ENCODE results near the gene UNC119.
A peak's percentile ranks its signal among the peaks of the same experiment; 100 is the strongest.

Gene UNC119

GRCh38 chr17:28519236-28519635 is 33.2 kb downstream of the UNC119 start:
- DNase-seq = no peak

GRCh38 chr17:28518578-28518977 is 33.8 kb downstream of the UNC119 start:
- DNase-seq = no peak

GRCh38 chr17:28518132-28518531 is 34.3 kb downstream of the UNC119 start:
- DNase-seq = no peak

GRCh38 chr17:28515518-28515917 is 36.9 kb downstream of the UNC119 start:
- no peak for DNase-seq

GRCh38 chr17:28514561-28515002 is 37.8 kb downstream of the UNC119 start:
- no peak for DNase-seq

- DNase-seq = no peak
Measured at GRCh38 chr17:28513476-28513875, 38.9 kb downstream of the UNC119 start.

- no peak for DNase-seq
Measured at GRCh38 chr17:28511858-28512461, 40.5 kb downstream of the UNC119 start.

GRCh38 chr17:28509789-28510188 is 42.6 kb downstream of the UNC119 start:
- no peak for DNase-seq

- no peak for DNase-seq
Measured at GRCh38 chr17:28508211-28508724, 44.2 kb downstream of the UNC119 start.

- DNase-seq = no peak
Measured at GRCh38 chr17:28507567-28508203, 44.7 kb downstream of the UNC119 start.

- DNase-seq = no peak
Measured at GRCh38 chr17:28506763-28507487, 45.5 kb downstream of the UNC119 start.

GRCh38 chr17:28505986-28506665 is 46.3 kb downstream of the UNC119 start, which contains the start of gene FOXN1:
FOXN1 (plus strand) TSS chr17:28506348; CDS start chr17:28523970, 17,622 bp downstream.
- no peak for DNase-seq

- DNase-seq = no peak
Measured at GRCh38 chr17:28503420-28503819, 49.0 kb downstream of the UNC119 start.

- DNase-seq = no peak
Measured at GRCh38 chr17:28501421-28502284, 50.8 kb downstream of the UNC119 start.

- no peak for DNase-seq
Measured at GRCh38 chr17:28500712-28501379, 51.6 kb downstream of the UNC119 start.

- DNase-seq = no peak
Measured at GRCh38 chr17:28499684-28500357, 52.6 kb downstream of the UNC119 start.

GRCh38 chr17:28499364-28499664 is 53.1 kb downstream of the UNC119 start:
- DNase-seq = peak; percentile 52

- DNase-seq = no peak
Measured at GRCh38 chr17:28498652-28499363, 53.6 kb downstream of the UNC119 start.

GRCh38 chr17:28497931-28498330 is 54.5 kb downstream of the UNC119 start:
- no peak for DNase-seq
